ENCODE data around the gene CCN5.

CCN5 gene

DNA sequence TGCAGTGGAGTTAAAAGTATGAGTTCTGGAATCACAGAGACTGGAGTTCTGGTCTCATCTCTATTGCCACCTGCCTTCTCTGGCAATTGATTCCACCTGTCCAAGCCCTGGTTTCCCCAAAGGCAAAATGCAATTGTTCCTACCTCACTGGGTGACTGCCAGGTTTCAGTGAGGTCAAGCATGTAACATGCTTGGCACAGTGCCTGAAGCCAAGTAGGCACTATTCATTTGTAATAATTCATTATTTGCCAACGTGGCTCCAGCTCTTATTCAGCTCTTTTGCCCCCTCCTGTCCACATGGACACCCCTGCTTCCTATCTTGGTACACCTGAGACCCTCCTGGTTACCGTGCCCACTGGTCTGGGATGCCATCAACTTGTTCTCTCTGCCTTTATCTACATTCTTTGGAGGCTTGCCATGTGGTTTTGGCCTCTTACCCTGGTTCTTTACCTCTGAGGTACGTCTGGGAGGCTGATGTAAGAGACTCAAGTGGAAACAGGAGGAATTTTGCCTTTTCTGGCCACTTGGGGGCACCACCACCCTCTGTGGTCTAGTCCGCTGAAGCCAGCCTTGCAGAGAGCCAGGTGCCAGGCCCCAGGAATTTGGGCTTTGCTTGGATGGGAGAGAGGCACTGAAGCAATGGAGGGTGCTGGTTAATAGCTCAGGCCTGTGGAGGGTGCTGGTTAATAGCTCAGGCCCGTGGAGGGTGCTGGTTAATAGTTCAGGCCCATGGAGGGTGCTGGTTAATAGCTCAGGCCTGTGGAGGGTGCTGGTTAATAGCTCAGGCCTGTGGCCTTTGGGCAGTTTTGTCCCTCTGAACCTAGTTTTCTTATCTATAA lies 32.2 kb downstream of the CCN5 start (continued):
- peak; percentile 73 for TF ChIP-seq ZBTB17 (tag by site-specific recombination; IDR thresholded peaks at IDR 0.05)
- no peak for TF ChIP-seq ZNF514 (tag by site-specific recombination; IDR thresholded peaks at IDR 0.05)
- TF ChIP-seq ZNF394 (tag by site-specific recombination; IDR thresholded peaks at IDR 0.05; ENCODE audit: borderline replicate concordance), result no peak
- peak; percentile 69; the same call in 1 of the 2 replicates for TF ChIP-seq ZEB2 (tag by site-specific recombination; IDR thresholded peaks at IDR 0.05)
- TF ChIP-seq MZF1 (tag by site-specific recombination; IDR thresholded peaks at IDR 0.05; ENCODE audit: borderline replicate concordance), result no peak
- TF ChIP-seq ZNF341 (tag by site-specific recombination; IDR thresholded peaks at IDR 0.05; ENCODE audit: low read depth), result peak; percentile 8; the same call in 1 of the 2 replicates
- TF ChIP-seq ZNF629 (tag by site-specific recombination; IDR thresholded peaks at IDR 0.05), result peak; percentile 69
- no peak for TF ChIP-seq GLIS2 (tag by site-specific recombination; IDR thresholded peaks at IDR 0.05)
- TF ChIP-seq, protein P1, sequence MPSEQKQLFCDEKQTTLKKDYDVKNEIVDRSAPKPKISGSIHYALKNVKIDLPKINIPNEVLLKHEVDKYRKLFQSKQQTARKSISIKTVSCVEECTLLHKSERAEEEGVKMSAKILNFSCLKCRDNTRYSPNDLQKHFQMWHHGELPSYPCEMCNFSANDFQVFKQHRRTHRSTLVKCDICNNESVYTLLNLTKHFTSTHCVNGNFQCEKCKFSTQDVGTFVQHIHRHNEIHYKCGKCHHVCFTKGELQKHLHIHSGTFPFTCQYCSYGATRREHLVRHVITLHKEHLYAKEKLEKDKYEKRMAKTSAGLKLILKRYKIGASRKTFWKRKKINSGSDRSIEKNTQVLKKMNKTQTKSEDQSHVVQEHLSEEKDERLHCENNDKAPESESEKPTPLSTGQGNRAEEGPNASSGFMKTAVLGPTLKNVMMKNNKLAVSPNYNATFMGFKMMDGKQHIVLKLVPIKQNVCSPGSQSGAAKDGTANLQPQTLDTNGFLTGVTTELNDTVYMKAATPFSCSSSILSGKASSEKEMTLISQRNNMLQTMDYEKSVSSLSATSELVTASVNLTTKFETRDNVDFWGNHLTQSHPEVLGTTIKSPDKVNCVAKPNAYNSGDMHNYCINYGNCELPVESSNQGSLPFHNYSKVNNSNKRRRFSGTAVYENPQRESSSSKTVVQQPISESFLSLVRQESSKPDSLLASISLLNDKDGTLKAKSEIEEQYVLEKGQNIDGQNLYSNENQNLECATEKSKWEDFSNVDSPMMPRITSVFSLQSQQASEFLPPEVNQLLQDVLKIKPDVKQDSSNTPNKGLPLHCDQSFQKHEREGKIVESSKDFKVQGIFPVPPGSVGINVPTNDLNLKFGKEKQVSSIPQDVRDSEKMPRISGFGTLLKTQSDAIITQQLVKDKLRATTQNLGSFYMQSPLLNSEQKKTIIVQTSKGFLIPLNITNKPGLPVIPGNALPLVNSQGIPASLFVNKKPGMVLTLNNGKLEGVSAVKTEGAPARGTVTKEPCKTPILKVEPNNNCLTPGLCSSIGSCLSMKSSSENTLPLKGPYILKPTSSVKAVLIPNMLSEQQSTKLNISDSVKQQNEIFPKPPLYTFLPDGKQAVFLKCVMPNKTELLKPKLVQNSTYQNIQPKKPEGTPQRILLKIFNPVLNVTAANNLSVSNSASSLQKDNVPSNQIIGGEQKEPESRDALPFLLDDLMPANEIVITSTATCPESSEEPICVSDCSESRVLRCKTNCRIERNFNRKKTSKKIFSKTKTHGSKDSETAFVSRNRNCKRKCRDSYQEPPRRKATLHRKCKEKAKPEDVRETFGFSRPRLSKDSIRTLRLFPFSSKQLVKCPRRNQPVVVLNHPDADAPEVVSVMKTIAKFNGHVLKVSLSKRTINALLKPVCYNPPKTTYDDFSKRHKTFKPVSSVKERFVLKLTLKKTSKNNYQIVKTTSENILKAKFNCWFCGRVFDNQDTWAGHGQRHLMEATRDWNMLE (tag by site-specific recombination; conservative IDR thresholded peaks at IDR 0.05; ENCODE audit: low read depth), result 0 out of 2 replicates have a peak, but pooled peaks have one; percentile 3
- peak; percentile 47; the same call in 1 of the 2 replicates for TF ChIP-seq SP7 (tag by site-specific recombination; IDR thresholded peaks at IDR 0.05)
- TF ChIP-seq ZSCAN23 (tag by site-specific recombination; IDR thresholded peaks at IDR 0.05), result 0 out of 2 replicates have a peak, but pooled peaks have one; percentile 18
- TF ChIP-seq ZNF138 (tag by site-specific recombination; IDR thresholded peaks at IDR 0.05; ENCODE audit: borderline replicate concordance), result no peak
- TF ChIP-seq SCRT2 (tag by site-specific recombination; IDR thresholded peaks at IDR 0.05), result 0 out of 2 replicates have a peak, but pooled peaks have one; percentile 25
- TF ChIP-seq, protein P2, sequence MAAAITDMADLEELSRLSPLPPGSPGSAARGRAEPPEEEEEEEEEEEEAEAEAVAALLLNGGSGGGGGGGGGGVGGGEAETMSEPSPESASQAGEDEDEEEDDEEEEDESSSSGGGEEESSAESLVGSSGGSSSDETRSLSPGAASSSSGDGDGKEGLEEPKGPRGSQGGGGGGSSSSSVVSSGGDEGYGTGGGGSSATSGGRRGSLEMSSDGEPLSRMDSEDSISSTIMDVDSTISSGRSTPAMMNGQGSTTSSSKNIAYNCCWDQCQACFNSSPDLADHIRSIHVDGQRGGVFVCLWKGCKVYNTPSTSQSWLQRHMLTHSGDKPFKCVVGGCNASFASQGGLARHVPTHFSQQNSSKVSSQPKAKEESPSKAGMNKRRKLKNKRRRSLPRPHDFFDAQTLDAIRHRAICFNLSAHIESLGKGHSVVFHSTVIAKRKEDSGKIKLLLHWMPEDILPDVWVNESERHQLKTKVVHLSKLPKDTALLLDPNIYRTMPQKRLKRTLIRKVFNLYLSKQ (tag by site-specific recombination; IDR thresholded peaks at IDR 0.05; ENCODE audit: borderline replicate concordance), result no peak
- TF ChIP-seq ZNF692 (tag by site-specific recombination; IDR thresholded peaks at IDR 0.05), result peak; percentile 54; the same call in 1 of the 2 replicates
- TF ChIP-seq HOXD13 (CRISPR knock-in tag; IDR thresholded peaks at IDR 0.05; ENCODE audit: borderline replicate concordance), result no peak
- TF ChIP-seq ZNF473 (tag by site-specific recombination; IDR thresholded peaks at IDR 0.05), result no peak
- no peak for TF ChIP-seq ZNF169 (tag by site-specific recombination; IDR thresholded peaks at IDR 0.05)
- no peak for TF ChIP-seq PRDM4 (tag by site-specific recombination; IDR thresholded peaks at IDR 0.05)
- TF ChIP-seq ZNF76 (tag by site-specific recombination; IDR thresholded peaks at IDR 0.05; ENCODE audit: borderline replicate concordance, low read depth), result peak; percentile 46; the same call in 1 of the 2 replicates
- TF ChIP-seq, protein P3, sequence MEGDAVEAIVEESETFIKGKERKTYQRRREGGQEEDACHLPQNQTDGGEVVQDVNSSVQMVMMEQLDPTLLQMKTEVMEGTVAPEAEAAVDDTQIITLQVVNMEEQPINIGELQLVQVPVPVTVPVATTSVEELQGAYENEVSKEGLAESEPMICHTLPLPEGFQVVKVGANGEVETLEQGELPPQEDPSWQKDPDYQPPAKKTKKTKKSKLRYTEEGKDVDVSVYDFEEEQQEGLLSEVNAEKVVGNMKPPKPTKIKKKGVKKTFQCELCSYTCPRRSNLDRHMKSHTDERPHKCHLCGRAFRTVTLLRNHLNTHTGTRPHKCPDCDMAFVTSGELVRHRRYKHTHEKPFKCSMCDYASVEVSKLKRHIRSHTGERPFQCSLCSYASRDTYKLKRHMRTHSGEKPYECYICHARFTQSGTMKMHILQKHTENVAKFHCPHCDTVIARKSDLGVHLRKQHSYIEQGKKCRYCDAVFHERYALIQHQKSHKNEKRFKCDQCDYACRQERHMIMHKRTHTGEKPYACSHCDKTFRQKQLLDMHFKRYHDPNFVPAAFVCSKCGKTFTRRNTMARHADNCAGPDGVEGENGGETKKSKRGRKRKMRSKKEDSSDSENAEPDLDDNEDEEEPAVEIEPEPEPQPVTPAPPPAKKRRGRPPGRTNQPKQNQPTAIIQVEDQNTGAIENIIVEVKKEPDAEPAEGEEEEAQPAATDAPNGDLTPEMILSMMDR (tag by site-specific recombination; IDR thresholded peaks at IDR 0.05), result peak; percentile 78
- no peak for TF ChIP-seq ZNF670 (tag by site-specific recombination; IDR thresholded peaks at IDR 0.05; ENCODE audit: low read depth)
- TF ChIP-seq ZNF660 (tag by site-specific recombination; IDR thresholded peaks at IDR 0.05), result peak; percentile 20; the same call in 1 of the 2 replicates
- peak; percentile 2; the same call in 1 of the 2 replicates for TF ChIP-seq ZIC2 (tag by site-specific recombination; IDR thresholded peaks at IDR 0.05)
- TF ChIP-seq IKZF3 (tag by site-specific recombination; IDR thresholded peaks at IDR 0.05), result peak; percentile 46
- TF ChIP-seq ZNF184 (tag by site-specific recombination; IDR thresholded peaks at IDR 0.05), result no peak
- TF ChIP-seq ZNF366 (tag by site-specific recombination; conservative IDR thresholded peaks at IDR 0.05), result peak; percentile 71
